HG03439 (cell line): ENCODE results near the gene ARL5A.

ENCODE experiments used
- ATAC-seq: cut with Tn5 transposase; IDR thresholded peaks from one replicate; pipeline ENCODE4 v1.9.1; 2021; ENCODE audit warnings: mild to moderate bottlenecking, moderate library complexity; ENCODE audit not compliant: unreplicated experiment

The ARL5A gene

GRCh38 chr2:151770995-151771394, 57.2 kb downstream of the ARL5A start:
- no peak for ATAC-seq

DNA sequence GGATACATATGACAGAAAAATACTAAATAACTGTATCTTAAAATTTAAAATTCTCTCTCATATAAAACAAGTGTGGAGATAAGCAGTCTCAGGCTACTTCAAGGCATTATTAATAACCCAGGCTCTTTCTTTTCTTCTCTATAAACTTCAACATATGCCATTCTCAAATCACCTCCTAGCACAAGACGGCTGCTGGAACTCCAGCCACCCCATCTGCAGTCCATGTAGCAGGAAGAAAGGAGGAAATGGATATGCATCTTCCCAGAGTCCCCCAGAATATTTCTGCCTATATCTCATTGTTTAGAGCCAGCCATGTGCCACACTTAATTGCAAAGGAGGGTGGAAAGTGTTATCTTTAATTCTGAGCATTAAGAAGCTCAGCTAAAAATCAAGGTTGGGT, 58.6 kb downstream of the ARL5A start:
- no peak for ATAC-seq

GRCh38 chr2:151767536-151767935, 60.7 kb downstream of the ARL5A start:
- no peak for ATAC-seq

DNA sequence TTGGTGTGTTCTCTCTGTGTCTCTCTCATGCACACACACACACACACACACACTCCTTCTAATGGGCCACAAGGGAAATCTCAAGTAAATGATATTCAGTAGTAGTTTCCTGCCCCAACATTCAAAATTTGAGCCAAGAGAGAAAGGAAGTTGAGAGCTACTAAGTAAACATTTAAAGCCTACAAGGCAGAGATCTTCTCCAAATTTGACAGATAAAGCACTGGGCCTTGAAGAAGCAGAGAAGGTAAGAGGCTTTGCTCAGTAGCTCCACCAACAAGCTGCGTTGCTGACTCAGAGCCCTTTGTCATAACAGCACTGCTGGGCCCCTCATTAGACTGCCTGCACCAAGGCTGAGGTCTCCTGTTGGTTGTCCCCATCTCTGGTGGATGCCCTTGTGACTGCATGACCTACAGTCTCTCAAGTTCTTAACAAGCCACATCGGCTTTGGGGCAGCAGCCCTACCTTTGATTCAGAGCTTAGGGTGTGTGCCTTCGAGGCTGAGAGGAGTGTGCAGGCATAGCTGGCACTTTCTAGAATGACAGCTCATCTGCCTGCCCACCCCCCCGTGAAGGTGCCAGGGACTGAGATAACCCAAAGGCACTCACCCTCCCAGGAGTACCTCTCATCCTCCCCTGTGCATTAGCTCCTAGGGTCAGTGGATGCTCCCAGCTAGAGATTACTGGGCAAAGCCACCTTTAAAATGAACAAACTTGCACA, 61.6 kb downstream of the ARL5A start:
- ATAC-seq = peak; percentile 50

DNA sequence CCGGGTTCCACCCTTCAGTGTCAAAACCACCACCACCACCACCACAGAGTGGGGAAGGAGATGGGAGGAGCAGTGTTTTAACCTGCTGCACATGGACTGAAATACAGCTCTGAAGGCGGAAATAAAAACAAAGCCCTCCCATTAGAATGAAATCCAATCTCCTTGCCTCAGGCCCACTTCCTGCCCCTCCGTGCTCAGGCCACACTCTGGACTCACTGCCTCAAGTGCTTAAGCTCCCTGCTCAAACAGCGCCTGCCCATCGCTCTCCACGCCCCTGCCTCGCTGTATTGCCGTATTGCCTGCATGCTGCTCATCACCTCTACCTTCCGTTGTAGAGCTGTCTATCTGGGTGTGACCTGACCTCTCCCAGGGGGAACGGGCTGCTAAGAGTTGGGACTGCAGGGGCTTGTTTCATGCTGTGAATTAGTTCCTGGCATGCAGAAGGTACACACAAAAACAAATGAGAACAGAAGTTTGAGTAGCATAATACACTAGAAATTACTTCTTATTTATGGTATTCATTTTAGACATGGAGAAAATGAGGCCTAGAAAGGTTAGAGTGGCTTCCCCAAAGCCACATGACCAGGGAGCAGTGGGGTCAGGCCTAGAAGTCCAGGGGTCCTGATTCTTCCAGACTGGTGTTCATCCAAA, 62.3 kb downstream of the ARL5A start:
- no peak for ATAC-seq

DNA sequence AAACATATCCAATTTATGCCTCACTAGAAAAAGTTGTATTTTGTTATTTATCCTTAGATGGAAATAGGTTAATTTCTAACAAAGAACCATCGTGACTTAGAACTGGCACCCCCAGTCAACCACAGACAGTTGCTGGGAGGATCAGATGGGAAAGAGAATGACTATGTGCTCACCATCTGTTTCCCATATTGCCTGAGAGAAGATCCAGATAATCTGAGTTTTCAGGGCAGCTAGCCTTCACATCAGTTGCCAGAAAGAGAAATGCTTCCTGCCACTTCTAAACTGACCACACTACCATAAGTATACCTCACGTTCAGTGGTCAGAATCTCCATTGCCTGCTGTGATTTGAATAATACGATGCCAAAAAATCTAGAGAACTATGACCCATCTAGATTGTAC, 65.5 kb downstream of the ARL5A start:
- no peak for ATAC-seq

GRCh38 chr2:151761687-151762086, 66.5 kb downstream of the ARL5A start:
- ATAC-seq = no peak

- ATAC-seq = no peak
These were observed 67.0 kb downstream of the ARL5A start for GRCh38 chr2:151761193-151761592.

- ATAC-seq = no peak
These were observed 68.0 kb downstream of the ARL5A start for GRCh38 chr2:151760139-151760650.

DNA sequence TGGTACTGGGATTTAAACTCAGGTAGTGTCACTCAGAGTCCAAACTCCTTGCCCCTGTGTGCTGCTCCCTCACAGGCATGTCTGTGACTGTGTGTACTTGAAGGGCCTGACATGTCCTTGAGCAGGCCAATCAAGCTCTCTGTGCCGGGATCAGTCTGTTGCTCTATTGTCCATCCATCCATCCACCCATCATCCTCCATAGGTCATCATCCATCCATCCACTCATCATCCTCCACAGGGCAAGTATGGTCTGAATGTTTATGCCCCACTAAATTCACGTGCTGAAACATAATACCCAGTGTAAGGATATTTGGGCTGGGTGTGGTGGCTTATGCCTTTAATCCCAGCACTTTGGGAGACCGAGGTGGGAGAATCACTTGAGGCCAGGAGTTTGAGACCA, 69.5 kb downstream of the ARL5A start:
- no peak for ATAC-seq

DNA sequence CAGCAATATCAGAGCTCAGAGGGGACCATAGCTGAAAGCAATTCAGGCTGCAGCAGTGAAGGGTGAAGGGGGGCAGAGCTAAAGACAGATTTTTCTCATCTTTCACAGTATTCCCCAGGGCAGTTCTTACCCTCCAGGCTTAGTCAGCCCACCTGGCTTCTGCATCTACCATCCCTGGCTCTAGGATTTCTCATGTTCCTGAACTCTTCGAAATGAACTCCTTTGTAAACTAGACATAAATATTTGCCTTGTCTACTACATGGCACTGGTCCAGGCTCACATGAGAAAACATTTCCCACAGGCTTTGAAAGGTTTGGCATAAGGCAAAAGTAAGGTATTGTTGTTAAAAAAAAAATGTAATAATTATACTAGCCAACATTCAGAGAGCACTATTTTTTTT, 70.4 kb downstream of the ARL5A start:
- no peak for ATAC-seq

DNA sequence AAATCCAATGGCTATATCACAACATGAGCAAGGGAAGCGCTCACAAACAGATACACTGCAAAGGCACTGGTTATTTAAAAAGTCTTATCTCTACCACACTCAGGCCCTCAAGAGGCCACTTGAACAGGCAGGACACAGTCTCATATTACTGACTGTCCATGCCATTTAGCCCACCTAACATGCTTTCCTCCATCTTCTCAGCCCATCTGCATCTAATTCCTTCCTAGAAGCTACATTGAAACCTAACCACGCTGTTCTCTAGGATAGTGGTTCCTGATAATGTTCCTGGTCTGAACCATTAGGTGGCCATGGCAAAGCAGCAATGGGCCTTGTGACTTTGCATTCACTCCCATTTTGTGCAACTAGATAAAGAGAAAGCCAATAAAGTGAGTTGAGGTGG, 71.4 kb downstream of the ARL5A start:
- ATAC-seq = no peak

GRCh38 chr2:151754253-151754897, 73.8 kb downstream of the ARL5A start:
- ATAC-seq = no peak

GRCh38 chr2:151753540-151753939, 74.7 kb downstream of the ARL5A start:
- ATAC-seq = no peak
